Subcutaneous adipose tissue (tissue), 4 donors: ENCODE results near the gene CRADD. TPM values are rescaled to one million over a fixed set of nuclear protein-coding genes. Genes with fewer than 3 reads are reported as not detected.

ENCODE experiments used
- total RNA-seq, 4 donors: library from RNA; depleted of rRNA; stranded (reverse); fragments of >200 nt; gene quantifications; one replicate each; pipeline ENCODE4 v1.1.0, GENCODE V29; 2016
- TF ChIP-seq, protein P1 (sequence below): fragments of 450-650 bp; IDR thresholded peaks from one replicate; pipeline ENCODE4 v1.5.1; 2016; ENCODE audit warnings: low read depth, mild to moderate bottlenecking, control low read depth, antibody characterized with exemption, moderate library complexity

The CRADD gene
- total RNA-seq, 4 donors from 2014 or later, result 22.5 to 43.7 (median 39.3) TPM

DNA sequence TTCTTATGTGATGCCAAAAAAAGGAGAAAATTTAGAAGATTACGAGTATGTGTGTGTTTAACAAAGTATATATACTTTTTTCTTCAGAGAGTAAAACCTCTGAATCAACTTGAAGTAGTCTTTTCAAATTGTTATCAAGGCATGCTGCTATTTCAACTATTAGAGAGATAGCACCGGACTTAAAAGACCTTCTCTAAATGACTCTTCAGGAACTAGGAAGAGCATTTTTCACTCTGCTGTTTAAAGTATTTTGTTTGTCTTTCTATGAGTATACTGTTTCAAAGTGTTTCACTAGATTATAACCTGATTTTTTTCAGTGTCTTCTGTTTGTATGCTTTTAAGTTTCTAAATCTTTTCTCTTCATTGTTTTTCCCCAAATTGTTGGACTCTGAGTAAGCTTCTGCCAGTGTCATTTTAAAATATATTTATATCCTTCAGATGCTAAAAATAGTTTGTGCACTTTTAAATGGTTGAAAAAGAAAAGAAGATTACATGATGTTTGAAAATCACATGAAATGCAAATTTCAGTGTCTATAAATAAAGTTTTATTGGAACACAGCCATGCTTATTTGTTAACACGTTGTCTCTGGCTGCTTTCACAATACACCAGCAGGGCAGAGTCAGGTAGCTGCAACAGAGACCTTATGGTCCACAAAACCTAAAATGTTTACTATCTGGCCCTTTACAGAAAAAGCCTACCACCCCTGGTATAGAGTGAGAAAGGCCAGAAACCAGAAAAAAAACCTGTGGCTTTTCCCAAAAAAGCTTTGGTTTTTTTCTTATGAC is 21.3 kb downstream of the CRADD start:
- TF ChIP-seq, protein P1, sequence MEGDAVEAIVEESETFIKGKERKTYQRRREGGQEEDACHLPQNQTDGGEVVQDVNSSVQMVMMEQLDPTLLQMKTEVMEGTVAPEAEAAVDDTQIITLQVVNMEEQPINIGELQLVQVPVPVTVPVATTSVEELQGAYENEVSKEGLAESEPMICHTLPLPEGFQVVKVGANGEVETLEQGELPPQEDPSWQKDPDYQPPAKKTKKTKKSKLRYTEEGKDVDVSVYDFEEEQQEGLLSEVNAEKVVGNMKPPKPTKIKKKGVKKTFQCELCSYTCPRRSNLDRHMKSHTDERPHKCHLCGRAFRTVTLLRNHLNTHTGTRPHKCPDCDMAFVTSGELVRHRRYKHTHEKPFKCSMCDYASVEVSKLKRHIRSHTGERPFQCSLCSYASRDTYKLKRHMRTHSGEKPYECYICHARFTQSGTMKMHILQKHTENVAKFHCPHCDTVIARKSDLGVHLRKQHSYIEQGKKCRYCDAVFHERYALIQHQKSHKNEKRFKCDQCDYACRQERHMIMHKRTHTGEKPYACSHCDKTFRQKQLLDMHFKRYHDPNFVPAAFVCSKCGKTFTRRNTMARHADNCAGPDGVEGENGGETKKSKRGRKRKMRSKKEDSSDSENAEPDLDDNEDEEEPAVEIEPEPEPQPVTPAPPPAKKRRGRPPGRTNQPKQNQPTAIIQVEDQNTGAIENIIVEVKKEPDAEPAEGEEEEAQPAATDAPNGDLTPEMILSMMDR, result no peak

DNA sequence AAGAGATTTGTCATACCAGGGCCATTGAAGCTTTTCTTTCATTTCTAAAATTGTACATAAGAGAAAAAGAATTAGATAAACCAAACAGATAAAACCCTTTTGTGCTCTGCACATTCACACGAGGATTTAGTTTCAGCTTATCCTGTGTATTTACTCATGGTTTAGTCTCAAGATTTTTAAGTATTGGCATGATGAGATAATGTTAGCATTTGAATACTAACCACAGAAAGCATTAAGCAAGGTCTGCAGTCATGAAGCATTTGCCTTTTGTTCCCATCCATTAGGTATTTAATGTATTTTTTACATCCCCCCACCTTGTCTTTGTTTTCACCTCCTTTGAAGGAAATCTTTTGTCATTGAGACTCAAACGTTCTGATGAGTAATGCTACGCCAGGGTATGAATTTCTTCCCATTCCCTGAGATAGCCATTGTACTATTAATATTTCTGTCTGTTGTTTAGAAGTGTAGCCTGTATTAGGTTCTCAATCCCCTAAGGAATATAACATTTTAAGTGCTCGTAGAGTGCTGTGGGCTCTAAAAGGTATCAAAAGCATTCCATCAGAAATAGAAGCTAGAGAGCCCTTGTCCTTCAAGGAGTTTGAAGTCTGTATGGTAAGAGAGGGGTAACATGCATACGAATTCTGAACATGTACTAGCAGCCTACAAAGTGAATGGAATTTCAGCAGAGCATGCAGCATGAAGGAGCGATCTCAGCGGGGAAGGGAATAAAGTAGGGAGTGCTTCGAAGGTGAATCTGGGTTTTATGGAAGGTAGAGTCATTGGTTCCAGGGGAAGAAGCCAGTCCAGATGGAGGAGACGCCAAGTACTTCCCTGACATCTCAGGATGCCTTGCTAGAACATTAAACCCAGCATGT is 22.3 kb downstream of the CRADD start:
- TF ChIP-seq, protein P1, result no peak

DNA sequence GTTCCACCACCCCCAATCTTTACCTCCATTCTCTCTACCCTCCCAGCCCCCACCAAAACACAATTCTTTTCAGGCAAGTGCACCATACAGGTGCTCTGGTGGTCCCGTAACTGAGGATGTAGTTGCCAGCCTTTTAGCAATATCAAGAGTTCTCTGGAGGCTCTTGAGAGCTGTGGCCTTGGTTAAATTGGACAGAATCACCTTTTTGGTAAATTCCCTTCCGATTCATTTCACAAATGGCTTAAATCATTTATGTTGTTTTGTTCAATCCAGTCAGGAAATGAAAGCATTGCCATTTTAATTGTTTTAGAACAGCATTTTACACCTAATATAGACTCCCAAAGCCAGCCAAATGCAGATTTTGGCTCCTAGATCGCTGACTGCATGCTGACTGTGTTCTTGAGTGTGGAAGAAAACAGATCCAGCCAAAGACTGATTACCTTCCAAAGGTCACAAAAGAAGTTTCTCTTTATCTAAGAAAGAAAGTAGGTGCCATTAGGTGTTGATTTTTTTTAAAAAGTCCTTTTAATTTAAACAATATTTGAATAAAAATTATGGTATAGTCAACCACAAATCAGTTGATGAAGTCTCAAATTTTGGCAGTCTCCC is 25.6 kb downstream of the CRADD start:
- TF ChIP-seq, protein P1, result no peak

DNA sequence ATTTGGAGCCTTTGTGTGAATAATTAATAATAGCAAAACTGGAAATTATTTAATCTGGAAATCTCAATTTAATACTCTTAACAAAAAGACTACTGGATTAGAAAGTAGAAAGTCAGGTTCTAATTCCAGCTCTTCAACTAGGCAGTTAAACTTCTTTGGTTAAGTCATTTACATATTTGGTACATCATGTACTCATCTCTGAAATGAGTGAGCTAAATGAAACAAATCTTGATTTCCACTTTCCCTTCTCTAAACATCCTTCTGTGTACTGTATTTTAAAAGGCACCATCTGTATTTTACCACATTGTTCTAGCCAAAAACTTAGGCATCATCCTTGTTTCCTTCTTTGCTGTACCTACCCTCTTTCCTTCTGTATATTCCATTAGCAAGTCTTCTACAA is 26.9 kb downstream of the CRADD start:
- TF ChIP-seq, protein P1, result no peak

DNA sequence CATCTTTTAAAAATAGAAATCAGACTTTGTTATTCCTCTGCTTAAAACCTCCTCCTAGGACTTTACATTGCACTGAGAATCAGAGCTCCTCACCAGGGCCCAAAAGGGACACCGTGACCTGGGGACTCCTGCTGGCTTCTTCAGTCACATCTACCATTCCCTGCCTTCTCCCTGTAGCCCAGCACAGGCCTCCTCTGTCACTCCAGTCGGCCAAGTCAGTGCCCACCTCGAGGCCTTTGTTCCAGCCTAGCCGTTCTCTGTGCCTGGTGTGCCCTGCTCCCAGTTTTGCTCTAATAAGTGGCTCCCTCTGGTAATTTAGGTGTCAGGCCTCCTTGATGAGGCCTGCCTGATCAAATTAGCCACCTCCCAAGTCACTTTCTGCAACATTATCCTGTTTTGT is 27.4 kb downstream of the CRADD start:
- TF ChIP-seq, protein P1, result no peak

DNA sequence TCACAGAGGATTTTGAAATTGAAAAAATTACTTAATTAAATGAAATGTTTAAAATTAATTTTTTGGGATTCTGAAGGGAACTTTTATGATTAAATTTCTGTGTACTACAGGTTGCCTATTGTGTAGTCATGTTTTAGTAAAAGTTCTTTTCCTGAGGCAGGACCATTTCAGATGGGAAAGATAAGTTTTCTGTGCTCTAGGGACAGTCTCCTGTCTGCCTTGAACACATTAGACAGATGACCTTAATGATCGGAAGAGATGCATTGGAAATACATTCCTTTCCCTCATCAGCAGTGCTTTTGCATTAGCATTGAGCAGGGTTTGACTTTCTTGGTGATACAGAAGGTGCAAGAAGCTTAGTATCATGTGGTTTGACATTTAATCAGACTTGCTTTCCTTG is 28.1 kb downstream of the CRADD start:
- TF ChIP-seq, protein P1, result no peak

DNA sequence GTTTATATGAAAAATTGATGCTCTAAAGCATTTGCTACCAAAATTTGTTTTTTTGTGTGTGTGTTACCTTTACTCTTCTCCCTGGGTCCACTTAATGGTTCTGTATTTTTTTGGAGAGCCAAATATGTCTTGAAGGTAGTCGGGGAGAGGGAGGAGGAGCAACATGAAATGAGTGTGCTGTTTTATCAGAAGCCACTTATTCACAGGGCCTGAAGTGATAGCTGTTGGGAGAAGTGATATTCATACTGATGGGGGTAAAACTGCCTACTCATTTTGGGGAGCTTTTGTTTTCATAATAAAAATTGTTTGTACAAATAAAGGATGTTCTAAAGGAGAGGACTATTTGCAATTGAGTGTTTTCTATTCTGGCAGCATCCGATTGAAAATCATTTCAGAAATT is 29.2 kb downstream of the CRADD start:
- TF ChIP-seq, protein P1, result no peak
